NCI-H2081 treated with DMSO at 0.1 percent for 48 hours (cell line): ENCODE data around the gene GSC.
"Not testable (repeated sequence)": the region's sequence is repeated elsewhere in the genome, so short reads cannot be mapped to it uniquely, and the experiment has no call there.

Experiments used
- DNase-seq: peaks from one replicate; lab custom pipeline; 2025; lab: John Stamatoyannopoulos, UW

GSC gene

DNA sequence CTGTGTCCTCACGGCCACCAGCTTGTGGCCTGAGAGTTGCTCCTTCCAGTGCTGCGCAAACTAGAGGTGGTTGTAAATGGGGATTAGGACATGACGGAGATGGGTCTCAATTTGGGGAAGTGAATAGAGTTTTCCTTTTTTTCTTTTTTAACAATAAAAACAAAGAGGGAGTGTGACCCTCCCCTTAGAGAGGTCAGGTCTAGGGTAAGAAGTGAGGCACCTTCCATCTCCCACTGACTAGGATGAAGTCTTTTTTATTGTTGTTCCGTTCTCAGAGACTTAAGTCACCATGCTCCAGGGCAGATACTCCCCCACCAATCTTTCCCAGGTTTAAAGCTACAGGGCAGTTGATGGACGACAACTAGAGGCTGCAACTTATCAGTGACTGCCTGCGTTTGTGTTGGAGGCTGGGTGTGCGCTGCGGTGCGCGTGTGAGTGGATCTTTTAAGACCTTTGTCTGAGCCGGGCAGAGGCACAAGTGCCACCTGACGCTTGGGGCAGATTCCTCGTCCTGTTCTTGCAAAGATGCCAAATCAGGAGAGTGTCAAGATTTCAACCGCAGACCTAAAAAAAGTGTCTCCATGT, 2.1 kb upstream of the GSC start:
- no peak for DNase-seq

DNA sequence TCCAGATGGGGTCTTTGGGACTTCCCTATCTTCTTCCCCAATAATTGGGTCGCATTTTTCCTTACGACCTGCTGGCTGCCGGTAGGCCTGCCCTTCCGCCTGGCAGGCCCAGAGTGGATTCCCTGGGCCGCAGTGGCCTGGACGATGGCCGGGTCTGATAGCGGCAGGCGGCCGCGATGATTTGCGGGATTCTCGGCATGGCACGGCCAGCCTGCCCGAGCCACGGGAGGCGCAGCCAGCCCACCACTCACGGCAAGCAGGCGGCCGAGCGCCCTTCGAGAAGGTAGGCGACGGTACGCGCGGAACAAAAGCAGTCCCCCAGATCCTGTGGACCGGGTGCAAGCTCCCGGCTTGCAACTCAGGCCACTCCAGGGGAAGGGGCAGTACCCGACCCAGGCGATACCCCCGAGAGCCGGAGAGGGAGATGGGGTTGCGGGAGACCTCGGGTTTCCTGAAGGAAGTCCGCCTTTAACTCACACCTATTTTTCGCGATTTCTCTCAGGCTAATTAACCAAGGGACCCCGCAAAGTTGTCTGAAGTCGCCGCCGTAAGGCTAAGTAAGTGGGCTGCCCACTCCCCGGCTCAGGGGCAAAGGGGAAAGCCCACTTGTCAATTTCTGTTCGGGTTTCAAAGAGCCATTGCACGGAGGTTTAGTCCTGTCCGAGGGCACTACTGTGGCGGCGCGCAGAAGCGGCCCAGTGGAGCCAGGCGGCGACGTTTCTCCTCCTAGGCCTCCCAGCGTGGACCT, 1.4 kb upstream of the GSC start:
- DNase-seq: no peak

DNA sequence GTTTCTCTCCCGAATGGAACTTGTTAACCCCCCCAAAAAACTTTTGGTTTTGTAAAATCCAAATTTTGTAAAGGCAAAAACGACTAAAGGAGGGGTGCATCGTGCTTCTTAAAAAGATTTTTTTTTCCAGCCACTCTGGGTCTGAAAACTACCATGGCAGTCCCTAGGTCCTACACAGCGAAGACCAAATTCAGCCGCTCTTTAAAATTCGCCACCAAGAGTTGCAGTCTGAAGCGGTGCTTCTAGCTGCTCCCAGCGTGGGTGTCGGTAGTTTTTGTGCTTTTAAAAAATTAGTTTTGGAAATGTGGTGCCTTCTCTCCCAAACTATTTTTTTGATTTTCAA, 873 bp upstream of the GSC start:
- no peak for DNase-seq

DNA sequence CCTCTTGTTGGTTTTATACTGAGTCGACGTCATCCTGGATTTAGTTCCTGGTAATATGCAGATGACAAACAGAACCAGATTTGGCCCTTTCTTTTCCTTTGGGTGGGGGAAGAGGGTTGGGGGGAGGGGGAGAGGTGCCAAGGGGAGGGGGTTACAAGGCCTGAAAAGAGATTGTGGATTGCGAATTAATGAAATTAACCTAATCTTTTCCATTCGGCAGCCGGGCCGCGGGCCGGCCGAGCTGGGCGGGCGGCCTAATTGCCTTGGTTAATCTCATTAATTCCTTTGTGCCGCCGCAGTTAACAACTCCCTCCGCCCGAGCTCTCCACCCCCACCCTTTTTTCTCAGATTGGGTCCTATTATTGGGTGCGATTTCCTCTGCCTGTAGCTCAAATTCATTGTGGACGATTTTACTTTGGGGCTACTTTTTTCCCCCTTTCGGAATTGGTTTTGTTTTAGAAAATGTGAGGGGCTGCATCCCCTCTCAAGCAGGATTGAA, 387 bp upstream of the GSC start:
- DNase-seq: no peak

DNA sequence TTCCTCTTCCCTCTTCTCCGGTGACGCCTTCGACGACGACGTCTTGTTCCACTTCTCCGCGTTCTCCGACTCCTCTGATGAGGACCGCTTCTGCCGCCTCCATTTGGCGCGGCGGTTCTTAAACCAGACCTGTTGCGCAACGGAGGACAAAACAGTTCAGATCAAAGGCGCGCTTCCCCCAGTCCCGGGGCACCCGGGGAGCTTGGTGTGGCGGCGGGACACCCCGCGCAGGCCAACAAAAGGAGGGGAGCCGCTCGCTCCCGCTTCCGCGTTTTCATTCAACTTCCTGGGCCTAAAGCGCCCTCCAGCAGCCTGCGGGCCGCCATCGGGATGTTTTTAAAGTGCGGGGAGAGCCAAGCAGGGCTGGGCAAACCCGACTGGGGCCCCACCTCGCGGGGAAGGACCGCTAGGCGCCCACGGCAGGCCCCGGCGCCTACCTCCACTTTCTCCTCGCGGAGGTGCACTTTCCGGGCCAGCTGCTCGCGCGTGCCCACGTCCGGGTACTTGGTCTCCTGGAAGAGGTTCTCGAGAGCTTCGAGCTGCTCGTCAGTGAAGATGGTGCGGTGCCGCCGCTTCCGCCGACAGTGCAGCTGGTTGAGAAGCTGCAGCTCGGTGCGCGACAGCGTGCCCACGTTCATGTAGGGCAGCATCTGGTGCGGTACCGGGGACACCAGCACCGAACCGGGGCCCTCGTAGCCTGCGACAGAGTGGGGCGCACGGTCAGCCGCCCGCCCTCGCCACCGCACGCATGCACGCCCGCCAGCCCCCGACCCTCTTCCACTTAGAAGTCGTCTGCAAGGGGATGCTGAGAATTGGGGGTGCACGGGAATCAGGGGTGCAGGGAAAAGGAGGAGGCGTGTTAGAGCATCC, 1.2 kb downstream of the GSC start:
- no peak for DNase-seq

DNA sequence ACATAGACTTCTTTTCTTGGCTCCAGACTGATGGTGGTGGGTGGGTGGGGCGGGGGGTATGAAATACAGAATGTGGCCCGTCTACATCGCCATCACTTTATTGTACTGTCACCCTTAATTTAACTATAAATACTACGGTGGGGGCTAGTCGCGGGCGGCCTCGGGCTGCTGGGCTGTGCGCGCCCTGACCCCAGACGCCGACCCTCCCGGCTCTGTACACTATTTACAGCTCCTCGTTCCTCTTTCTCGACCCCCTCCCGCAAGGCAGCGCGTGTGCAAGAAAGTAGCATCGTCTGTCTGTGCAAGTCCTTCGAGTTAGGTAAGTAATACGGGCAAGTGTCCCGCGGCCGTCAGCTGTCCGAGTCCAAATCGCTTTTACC, 1.8 kb downstream of the GSC start:
- DNase-seq: no peak

DNA sequence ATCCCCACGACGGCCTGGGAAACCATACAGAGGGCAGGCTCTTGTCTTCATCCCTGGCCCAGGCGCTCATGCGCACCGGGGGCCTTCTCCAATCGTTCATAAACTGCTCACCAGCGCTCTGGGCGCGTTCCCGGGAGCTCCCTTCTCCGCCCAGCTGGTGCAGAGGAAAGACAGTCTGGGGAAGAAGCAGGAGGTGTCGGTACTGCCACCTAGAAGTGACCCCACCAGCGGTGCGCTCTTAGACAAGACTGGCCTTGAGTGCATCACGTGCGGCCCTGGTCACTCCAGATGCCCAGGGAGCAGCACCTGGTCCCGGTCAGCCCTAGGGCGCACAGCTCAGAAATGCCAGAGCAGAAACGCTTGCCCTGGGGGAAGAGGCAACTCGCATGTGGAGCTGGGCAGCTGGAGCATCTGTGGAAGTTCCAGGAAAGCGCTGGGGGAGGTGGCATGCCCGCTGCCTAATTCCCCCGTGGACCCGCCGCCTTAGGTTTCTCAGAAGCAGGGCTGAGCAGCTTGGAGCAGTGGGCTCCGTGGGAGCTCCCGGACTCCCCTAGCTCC, 2.5 kb downstream of the GSC start:
- DNase-seq: no peak

DNA sequence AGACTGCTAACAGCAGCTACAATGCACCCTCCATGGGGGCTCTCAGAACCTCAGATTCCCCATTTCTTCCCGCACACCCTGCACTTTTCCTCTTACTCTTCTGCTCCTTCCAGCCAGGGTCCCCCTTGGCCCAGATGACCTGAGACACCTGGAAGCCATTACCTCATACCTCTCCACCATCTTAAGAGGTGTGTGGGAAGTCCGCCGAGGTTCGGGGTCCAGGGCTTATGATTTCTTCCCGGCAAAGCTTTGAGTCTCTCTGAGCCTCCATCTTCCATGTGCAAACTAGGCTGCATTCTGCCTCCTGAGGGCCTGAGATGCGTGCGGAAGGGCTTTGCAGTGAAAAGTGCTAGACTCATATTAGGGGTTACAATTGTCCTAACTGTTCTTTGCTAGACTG, 5.3 kb downstream of the GSC start:
- no peak for DNase-seq

DNA sequence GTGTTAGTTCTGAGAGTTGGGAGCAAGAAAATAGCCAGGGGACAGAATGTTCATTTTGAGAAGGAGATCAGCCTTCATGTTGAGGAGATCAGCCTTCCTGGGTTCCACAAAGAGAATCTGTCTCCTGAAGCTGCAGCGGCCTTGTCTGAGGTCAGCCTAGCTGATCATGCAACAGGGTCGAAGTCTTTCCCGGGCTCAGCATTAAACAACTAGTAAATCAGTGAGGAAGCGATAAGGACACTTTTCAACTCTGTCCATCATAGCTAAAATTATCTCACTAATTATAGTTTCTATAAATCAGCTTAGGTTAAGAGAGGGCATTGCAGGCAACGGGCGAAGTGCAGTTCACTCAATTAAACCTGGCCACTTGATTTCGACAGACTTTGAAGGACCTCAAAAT, 7.5 kb downstream of the GSC start:
- no peak for DNase-seq

DNA sequence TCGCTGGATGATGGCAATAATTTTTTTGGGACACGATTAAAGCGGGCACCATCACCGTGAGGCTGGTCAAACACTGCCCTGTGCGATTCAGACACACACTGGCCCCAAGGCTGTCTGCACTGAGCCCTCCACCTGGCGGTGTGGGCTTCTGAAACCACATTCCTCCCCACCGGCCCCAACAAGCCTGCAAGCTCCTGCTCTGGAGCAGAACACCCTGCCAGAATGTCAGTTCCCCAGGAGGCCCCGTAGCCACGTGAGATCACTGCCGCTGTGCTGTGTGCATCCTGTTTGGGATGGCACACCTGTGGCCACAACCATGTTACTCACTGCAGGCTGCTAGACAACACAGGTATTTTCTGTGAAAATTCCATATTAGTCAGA, 7.9 kb downstream of the GSC start:
- DNase-seq: no peak

DNA sequence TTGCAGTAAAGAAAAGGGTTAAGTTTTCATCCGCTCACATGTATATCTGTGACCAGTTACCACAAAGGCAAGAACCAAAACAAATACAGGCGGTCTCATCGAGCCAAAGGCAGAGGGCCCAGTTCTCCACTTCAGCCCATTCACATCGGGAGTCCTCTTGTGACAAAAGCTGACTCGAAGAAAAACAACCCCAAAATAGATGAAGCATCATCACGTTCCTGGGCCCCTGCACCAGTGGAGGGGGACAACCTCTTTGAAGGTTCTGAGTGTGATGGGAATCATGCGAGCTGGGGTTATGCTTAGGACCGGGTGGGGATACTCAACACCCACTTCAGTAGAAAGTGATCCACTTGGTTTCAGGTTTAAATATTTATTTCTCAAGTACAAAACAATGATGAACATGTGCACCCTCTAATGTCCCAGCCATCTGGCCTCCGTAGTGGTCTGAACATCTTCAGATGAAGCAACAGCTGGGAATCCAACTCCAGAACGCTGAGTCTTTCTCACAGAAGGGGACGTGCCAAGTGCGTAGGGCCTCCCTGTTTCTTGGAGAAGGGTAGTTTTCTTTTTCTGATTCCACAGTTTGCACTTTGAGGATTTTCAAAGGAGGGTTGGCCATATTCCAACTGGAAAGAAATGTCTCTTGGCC, 8.4 kb downstream of the GSC start:
- DNase-seq: no peak

DNA sequence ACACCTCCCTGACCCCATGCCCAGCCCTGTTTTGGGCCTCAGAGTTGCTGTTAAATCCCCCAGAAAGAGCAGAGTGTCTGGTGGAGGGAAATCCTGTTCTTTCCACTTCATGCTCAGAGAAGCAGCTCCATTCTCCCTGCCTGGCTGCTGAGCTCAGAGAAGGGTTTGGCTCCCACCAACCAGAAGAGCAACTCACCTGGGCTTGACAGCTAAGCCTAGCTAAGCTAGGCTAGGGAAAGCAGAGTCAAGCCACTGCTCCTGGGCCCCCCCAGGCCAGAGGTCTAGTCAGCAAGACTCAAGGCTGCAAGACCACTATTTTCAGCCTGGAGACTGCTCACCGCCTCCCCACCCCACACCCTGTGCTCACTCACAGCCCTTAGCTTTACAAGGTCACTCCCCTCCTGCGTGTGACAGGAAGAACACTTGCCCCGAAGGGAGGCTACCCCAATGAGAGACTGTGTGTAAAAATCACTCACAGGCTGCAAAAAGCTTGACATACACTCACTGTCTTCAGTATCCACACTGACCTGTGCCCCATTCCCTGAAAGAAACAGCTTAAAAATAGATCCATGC, 13.5 kb downstream of the GSC start:
- no peak for DNase-seq

DNA sequence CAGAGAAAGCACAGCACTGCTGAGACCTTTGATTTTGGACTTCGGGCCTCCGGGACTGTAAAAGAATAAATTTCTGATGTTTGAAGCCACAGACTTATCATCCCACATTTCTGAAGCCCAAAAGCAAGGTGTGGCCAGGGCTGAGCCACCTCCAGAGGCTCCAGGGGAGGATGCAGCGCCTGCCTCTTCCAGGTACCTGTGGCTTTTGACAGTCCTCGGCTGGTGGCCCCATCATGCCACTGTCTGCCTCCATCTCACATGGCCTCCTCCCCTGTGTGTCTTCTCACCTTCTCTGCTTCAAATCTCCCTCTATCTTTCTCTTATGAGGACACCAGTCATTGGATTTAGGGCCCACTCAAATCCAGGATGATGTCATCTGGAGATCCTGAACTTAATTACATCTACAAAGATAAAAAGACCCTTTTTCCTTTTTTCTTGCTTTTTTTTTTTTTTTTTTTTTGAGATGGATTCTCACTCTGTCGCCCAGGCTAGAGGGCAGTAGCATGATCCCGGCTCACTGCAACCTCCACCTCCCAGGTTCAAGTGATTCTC, 15.4 kb downstream of the GSC start:
- DNase-seq: no peak

DNA sequence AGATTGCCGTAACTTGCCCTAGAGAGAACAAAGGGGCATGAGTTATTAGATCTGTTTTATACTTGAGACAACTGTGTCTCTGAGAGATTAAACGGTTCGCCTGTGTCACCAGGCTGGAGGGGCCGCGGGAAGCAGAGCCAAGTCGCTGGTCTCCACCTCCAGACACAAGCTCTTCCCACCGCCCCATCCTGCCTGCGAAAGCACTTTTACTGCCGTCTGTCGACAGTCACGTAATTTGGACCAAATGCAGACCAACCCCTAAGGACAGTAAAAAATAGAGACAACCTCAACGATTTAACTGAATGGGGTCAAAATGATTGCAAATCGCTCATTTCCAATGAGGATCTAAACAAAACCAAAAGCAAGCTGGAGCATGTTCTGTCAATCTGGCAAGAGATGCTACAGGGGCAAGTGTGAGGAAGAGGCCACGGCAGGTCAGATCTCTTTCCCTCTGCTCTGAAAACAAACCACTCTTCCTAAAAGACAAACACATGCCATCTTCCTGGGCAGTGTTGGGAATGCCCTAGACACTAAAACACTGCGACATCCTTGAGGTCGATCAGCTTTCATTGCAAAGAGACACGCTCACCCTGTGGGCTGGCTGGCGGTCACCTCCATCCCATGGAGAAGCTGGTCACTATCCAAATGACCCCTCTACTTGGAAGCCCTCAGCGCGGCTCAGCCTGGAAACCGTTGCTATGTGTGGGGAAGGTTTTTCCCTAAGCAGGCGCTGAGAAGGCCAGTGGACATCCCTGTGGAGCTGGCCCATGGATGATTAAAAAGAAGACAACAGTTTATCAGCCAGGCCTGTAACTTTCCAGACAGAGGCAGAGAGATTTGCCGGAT, 17.1 kb downstream of the GSC start:
- DNase-seq: no peak

DNA sequence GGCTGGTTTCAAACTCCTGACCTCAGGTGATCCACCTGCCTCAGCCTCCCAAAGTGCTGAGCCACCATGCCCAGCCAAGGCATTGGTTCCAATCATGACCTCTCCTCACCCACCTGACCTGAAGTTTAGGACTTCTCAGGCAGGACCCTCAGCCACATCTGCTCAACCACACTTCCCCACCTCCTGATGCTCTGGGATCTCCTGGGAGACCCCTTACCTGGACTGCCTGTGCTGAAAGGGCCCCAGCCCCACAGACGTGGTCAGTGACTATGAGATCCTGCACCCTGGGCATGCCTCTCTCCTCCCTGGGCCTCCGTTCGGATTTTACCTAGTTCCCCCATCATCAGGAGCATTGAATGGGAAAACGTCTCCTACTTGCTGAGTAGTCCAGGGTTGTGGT, 18.0 kb downstream of the GSC start:
- no peak for DNase-seq

DNA sequence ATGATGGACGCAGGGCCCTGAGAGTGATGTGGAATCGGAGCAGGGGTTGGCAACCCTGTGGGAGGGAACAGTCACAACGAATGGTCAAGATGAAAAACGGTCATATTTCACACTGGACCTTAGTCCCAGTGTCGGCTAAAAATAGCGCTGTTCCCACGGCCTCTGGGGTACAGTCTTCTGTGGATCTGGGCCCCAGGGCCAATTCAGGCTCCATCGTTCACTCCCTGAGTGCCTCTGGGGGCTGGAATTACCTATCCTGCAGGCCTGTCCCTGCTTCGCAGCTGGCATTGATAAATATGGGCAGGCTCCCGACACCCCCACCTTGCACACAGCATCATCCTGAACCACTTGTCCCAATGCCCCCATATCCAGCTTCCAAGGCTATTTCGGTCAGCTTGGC, 18.6 kb downstream of the GSC start:
- DNase-seq: no peak

DNA sequence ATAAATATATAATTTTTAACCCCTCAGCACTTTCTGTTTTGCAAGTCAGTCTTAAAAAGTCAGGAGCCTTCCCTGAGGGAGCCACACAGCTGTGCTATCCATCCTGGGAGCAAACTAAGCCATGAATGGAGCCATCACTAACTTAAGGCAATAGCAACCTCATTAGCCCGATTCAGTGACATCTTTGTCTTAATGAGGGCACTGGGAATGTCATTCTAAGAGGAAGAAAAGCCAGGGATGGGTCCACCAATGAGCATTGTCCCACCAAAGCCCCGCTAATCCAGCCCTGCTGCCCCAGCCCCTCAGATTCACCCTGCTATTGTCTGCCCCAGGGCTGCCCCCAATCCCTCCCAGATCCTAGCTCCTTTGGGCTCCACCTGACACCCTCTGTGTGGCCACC, 19.5 kb downstream of the GSC start:
- DNase-seq: no peak

DNA sequence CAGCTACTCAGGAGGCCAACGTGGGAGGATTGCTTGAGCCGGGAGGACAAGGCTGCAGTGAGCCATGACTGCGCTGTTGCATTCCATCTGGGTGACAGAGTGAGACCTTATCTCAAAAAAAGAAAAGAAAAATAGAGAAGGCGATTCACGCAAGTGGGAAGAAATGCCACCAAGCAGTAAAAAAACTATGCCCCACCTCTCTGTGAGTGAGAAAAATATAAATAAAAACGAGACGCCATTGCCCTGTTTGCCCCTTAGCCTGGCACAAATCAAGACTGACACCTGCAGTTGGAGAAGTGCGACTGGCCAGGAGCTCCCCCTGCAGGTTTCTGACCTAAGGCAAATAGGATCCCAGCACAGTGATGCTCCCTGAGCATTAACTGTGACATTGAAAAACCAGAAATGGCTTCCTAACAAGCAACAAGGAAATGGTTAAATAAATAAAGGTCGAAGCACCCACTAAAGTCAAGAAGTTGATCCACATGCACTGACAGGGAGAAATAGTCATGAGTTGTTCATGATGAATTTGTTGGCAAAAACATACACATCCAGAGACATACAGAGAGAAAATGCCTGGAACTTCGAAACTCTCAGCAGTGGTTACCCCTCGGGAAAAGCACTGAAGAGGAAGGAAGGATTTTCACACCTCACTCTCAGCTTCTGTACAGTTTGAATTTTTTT, 21.1 kb downstream of the GSC start:
- DNase-seq: no peak

DNA sequence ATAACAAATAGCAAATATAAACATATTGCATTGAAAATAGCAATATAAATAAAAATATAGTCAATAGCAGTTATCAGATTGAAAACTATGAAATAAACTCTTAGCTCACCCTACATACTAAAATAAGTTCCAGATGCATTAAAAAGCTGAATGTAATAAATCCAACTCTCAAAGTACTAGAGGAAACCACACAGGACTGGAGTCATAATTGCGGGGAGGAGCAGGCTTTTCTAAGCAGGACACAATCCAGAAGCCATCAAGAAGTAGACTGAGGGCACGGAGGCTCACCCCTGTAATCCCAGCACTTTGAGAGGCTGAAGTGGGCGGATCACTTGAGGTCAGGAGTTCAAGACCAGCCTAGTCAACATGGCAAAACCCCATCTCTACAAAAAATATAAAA, 22.2 kb downstream of the GSC start:
- no peak for DNase-seq

DNA sequence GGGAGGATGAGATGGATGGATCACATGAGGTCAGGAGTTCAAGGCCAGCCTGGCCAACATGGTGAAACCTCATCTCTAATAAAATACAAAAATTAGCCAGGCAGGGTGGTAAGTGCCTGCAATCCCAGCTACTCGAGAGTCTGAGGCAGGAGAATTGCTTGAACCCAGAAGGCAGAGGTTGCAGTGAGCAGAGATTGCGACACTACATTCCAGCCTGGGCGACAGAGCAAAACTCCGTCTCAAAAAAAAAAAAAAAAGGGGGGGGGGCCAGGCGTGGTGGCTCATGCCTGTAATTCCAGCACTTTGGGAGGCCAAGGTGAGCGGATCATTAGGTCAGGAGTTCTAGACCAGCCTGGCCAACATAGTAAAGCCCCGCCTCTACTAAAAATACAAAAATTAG, 22.8 kb downstream of the GSC start:
- DNase-seq: not testable (repeated sequence)
